Measurements from ENCODE around the gene GAS2L1.

Gene GAS2L1

GRCh38 chr22:29339381-29340235, 33.2 kb downstream of the GAS2L1 start:
- in situ Hi-C loops (cut with MboI; ENCODE audit: low sequenced_read_pairs, unreplicated experiment), result no loop called here
- no peak for TF ChIP-seq CTCF (IDR thresholded peaks at IDR 0.05; ENCODE audit: borderline replicate concordance, control extremely low read depth, extremely low read depth, insufficient read depth, missing control alignments)

GRCh38 chr22:29340566-29340965, 34.1 kb downstream of the GAS2L1 start:
- in situ Hi-C loops (cut with MboI; ENCODE audit: low sequenced_read_pairs, unreplicated experiment), result no loop called here
- TF ChIP-seq CTCF (IDR thresholded peaks at IDR 0.05; ENCODE audit: borderline replicate concordance, control extremely low read depth, extremely low read depth, insufficient read depth, missing control alignments), result no peak
- DNase-seq (ENCODE audit: low spot score), result no peak

More at GRCh38 chr22:29339381-29340235, 33.2 kb downstream of the GAS2L1 start:
- DNase-seq (ENCODE audit: low spot score), result no peak

- no peak for TF ChIP-seq CTCF (IDR thresholded peaks at IDR 0.05; ENCODE audit: borderline replicate concordance, control extremely low read depth, extremely low read depth, insufficient read depth, missing control alignments)
- DNase-seq (ENCODE audit: low spot score), result no peak
- in situ Hi-C loops (cut with MboI; ENCODE audit: low sequenced_read_pairs, unreplicated experiment), result no loop called here
Observed at GRCh38 chr22:29341056-29341848, 34.8 kb downstream of the GAS2L1 start.

- in situ Hi-C loops (cut with MboI; ENCODE audit: low sequenced_read_pairs, unreplicated experiment), result no loop called here
- no peak for TF ChIP-seq CTCF (IDR thresholded peaks at IDR 0.05; ENCODE audit: borderline replicate concordance, control extremely low read depth, extremely low read depth, insufficient read depth, missing control alignments)
- DNase-seq (ENCODE audit: low spot score), result no peak
Observed at GRCh38 chr22:29341849-29342127, 35.3 kb downstream of the GAS2L1 start.

- no peak for TF ChIP-seq CTCF (IDR thresholded peaks at IDR 0.05; ENCODE audit: borderline replicate concordance, control extremely low read depth, extremely low read depth, insufficient read depth, missing control alignments)
- DNase-seq (ENCODE audit: low spot score), result no peak
- in situ Hi-C loops (cut with MboI; ENCODE audit: low sequenced_read_pairs, unreplicated experiment), result no loop called here
Observed at GRCh38 chr22:29342177-29342576, 35.7 kb downstream of the GAS2L1 start.

GRCh38 chr22:29342577-29343312, 36.3 kb downstream of the GAS2L1 start:
- TF ChIP-seq CTCF (IDR thresholded peaks at IDR 0.05; ENCODE audit: borderline replicate concordance, control extremely low read depth, extremely low read depth, insufficient read depth, missing control alignments), result no peak
- DNase-seq (ENCODE audit: low spot score), result no peak
- in situ Hi-C loops (cut with MboI; ENCODE audit: low sequenced_read_pairs, unreplicated experiment), result no loop called here
